OCI-LY3 (cell line): ENCODE data around the gene HLA-F.

Experiments used
- H2AFZ ChIP-seq: fragments of 200-600, 300-600 bp; shearing (Covaris generic); 2 replicates; pipeline ENCODE4 v1.6.0; 2014; ENCODE audit warnings: antibody characterized with exemption, low read depth, low read length
- H3K27ac ChIP-seq: fragments of 200-600, 300-600 bp; sonication (generic); 2 replicates; pipeline ENCODE4 v1.5.1; 2014; ENCODE audit warnings: mild to moderate bottlenecking, low read length, moderate library complexity, mixed read lengths
- H3K27me3 ChIP-seq: fragments of 200-600, 300-600 bp; sonication (generic); 2 replicates; pipeline ENCODE4 v1.6.1; 2014; ENCODE audit warnings: low read depth, low read length, mixed read lengths
- H3K36me3 ChIP-seq: fragments of 200-600, 300-600 bp; sonication (generic); replicated peaks from 2 replicates; pipeline ENCODE3; 2014; ENCODE audit warnings: low read depth, low read length, mixed read lengths
- H3K4me1 ChIP-seq: fragments of 300-600, 200-600 bp; sonication (generic); 2 replicates; pipeline ENCODE4 v1.6.1; 2014; ENCODE audit warnings: low read length, mixed read lengths
- H3K4me2 ChIP-seq: fragments of 200-600, 300-600 bp; sonication (generic); 2 replicates; pipeline ENCODE4 v1.6.1; 2014; ENCODE audit warnings: low read length, mixed read lengths
- H3K4me3 ChIP-seq: fragments of 300-600, 200-600 bp; sonication (generic); 2 replicates; pipeline ENCODE4 v1.5.1; 2014; ENCODE audit warnings: antibody characterized with exemption, mild to moderate bottlenecking, low read length, moderate library complexity
- H3K79me2 ChIP-seq: fragments of 300-600, 200-600 bp; shearing (Covaris generic); 2 replicates; pipeline ENCODE4 v1.6.1; 2014; ENCODE audit warnings: mild to moderate bottlenecking, low read length, mixed read lengths
- H3K9ac ChIP-seq: fragments of 300-600, 200-600 bp; shearing (Covaris generic); 2 replicates; pipeline ENCODE4 v1.6.0; 2014; ENCODE audit warnings: mild to moderate bottlenecking, low read length, moderate library complexity
- H3K9me3 ChIP-seq: fragments of 200-600, 300-600 bp; shearing (Covaris generic); 2 replicates; pipeline ENCODE4 v1.6.1; 2014; ENCODE audit warnings: low read length, mixed read lengths; ENCODE audit not compliant: insufficient read depth
- H4K20me1 ChIP-seq: fragments of 200-600, 300-600 bp; sonication (generic); 2 replicates; pipeline ENCODE4 v1.6.1; 2016; ENCODE audit warnings: low read length, mixed read lengths; ENCODE audit not compliant: insufficient read depth
- EZH2phosphoT487 ChIP-seq: fragments of 200-600 bp; shearing (Covaris generic); IDR thresholded peaks from 2 replicates; pipeline ENCODE4 v1.6.1; 2018; ENCODE audit warnings: antibody characterized with exemption, mixed run types, low read depth
- TF ChIP-seq, protein P1 (sequence below): fragments of 200-600, 300-600 bp; sonication (generic); IDR thresholded peaks from 2 replicates; pipeline ENCODE4 v1.5.1; 2014; ENCODE audit warnings: antibody characterized with exemption, low read length, low read depth

The HLA-F gene

GRCh38 chr6:29724937-29725869 is 2.0 kb downstream of the HLA-F start:
- H3K36me3 ChIP-seq = peaks cover 22% of the 10 kb centered on the region
- H3K4me2 ChIP-seq = no peak overlapping the region
- H3K27ac ChIP-seq = no peak overlapping the region
- H3K4me1 ChIP-seq = peaks cover 6% of the 10 kb centered on the region
- H3K9me3 ChIP-seq = no peaks in the 10 kb centered on the region
- H3K4me3 ChIP-seq = no peak overlapping the region
- no peak overlapping the region for H2AFZ ChIP-seq
- TF ChIP-seq EZH2phosphoT487 = no peak
- TF ChIP-seq, protein P1, sequence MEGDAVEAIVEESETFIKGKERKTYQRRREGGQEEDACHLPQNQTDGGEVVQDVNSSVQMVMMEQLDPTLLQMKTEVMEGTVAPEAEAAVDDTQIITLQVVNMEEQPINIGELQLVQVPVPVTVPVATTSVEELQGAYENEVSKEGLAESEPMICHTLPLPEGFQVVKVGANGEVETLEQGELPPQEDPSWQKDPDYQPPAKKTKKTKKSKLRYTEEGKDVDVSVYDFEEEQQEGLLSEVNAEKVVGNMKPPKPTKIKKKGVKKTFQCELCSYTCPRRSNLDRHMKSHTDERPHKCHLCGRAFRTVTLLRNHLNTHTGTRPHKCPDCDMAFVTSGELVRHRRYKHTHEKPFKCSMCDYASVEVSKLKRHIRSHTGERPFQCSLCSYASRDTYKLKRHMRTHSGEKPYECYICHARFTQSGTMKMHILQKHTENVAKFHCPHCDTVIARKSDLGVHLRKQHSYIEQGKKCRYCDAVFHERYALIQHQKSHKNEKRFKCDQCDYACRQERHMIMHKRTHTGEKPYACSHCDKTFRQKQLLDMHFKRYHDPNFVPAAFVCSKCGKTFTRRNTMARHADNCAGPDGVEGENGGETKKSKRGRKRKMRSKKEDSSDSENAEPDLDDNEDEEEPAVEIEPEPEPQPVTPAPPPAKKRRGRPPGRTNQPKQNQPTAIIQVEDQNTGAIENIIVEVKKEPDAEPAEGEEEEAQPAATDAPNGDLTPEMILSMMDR = no peak
- H4K20me1 ChIP-seq = 0 out of 2 replicates have a peak, but pooled peaks cover 4% of the 10 kb centered on the region
- H3K9ac ChIP-seq = no peak overlapping the region
- H3K79me2 ChIP-seq = peaks cover 10% of the 10 kb centered on the region; the same call in 1 of the 2 replicates
- H3K27me3 ChIP-seq = no peaks in the 10 kb centered on the region

DNA sequence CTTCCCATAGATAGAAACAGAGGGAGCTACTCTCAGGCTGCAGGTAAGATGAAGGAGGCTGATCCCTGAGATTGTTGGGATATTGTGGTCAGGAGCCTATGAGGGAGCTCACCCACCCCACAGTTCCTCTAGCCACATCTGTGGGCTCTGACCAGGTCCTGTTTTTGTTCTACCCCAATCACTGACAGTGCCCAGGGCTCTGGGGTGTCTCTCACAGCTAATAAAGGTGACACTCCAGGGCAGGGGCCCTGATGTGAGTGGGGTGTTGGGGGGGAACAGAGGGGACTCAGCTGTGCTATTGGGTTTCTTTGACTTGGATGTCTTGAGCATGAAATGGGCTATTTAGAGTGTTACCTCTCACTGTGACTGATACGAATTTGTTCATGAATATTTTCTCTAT is 2.8 kb downstream of the HLA-F start:
- no peak overlapping the region for H3K27ac ChIP-seq
- H3K79me2 ChIP-seq = peaks cover 10% of the 10 kb centered on the region; the same call in 1 of the 2 replicates
- no peak overlapping the region for H3K4me2 ChIP-seq
- H3K27me3 ChIP-seq = no peaks in the 10 kb centered on the region
- no peak overlapping the region for H2AFZ ChIP-seq
- peaks cover 6% of the 10 kb centered on the region for H3K4me1 ChIP-seq
- 0 out of 2 replicates have a peak, but pooled peaks cover 4% of the 10 kb centered on the region for H4K20me1 ChIP-seq
- no peak for TF ChIP-seq EZH2phosphoT487
- TF ChIP-seq, protein P1 = no peak
- no peaks in the 10 kb centered on the region for H3K9me3 ChIP-seq
- no peak overlapping the region for H3K4me3 ChIP-seq
- H3K9ac ChIP-seq = no peak overlapping the region
- peaks cover 22% of the 10 kb centered on the region for H3K36me3 ChIP-seq

DNA sequence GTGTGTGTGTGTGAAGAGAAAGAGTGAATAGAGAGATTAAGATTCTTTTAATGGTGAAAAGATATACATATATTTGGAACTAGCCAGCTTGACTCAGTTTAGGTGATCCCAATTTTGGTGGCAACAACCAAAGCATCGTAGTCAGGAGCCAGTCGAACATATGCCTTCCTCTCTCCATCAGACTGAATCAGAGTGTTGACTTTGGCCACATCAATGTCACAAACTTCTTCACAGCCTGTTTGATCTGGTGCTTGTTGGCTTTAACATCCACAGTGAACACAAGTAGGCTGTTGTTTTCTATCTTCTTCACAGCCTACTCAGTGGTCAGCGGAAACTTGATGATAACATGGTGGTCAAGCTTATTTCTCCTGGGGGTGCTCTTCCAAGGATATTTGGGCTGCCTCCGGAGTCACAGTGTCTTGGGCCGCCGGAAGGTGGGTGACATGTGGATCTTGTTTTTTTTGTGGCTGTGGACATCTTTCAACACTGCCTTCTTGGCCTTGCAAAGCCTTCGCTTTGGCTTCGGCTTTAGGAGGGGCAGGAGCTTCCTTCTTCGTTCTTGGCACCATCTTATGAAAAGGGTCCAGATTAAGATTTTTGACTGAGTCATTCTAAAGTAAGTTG is 3.4 kb downstream of the HLA-F start:
- Histone ChIP-seq H2AFZ (no peak overlapping the region), H3K79me2 (peaks cover 10% of the 10 kb centered on the region; the same call in 1 of the 2 replicates), H4K20me1 (0 out of 2 replicates have a peak, but pooled peaks cover 4% of the 10 kb centered on the region), H3K9me3 (no peaks in the 10 kb centered on the region), H3K4me3 (no peak overlapping the region), H3K4me2 (no peak overlapping the region), H3K27me3 (no peaks in the 10 kb centered on the region), H3K9ac (no peak overlapping the region), H3K27ac (no peak overlapping the region), H3K36me3 (peaks cover 22% of the 10 kb centered on the region), H3K4me1 (peaks cover 6% of the 10 kb centered on the region)
- no peak for TF ChIP-seq EZH2phosphoT487
- TF ChIP-seq, protein P1 = no peak

DNA sequence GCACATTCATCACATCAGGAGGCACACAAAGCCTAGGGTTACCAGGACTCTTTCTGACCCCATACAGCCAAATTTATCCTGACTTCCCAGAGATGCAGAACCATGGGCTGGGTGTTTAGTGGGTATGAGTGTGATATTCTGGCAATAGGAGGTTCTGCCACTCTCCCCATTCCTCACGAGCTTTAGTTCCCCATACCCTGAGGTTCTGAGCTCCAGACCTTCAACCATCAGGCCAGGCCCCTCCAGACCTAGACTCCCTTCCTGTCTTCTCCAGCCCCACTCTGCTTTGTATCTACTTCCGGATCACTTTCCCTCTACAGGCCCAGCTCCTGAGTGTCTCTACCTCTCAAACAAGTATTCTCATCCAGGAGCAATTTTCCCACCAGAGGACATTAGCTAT is 4.4 kb downstream of the HLA-F start:
- Histone ChIP-seq H3K4me3 (no peak overlapping the region), H3K9ac (no peak overlapping the region), H3K79me2 (peaks cover 10% of the 10 kb centered on the region; the same call in 1 of the 2 replicates), H4K20me1 (0 out of 2 replicates have a peak, but pooled peaks cover 4% of the 10 kb centered on the region), H3K9me3 (no peaks in the 10 kb centered on the region), H2AFZ (no peak overlapping the region), H3K27ac (no peak overlapping the region), H3K27me3 (no peaks in the 10 kb centered on the region), H3K4me2 (no peak overlapping the region), H3K36me3 (peaks cover 22% of the 10 kb centered on the region), H3K4me1 (peaks cover 6% of the 10 kb centered on the region)
- TF ChIP-seq, protein P1 = no peak
- TF ChIP-seq EZH2phosphoT487 = no peak
